ENCODE measurements around the gene ASXL1.

ASXL1 gene

DNA sequence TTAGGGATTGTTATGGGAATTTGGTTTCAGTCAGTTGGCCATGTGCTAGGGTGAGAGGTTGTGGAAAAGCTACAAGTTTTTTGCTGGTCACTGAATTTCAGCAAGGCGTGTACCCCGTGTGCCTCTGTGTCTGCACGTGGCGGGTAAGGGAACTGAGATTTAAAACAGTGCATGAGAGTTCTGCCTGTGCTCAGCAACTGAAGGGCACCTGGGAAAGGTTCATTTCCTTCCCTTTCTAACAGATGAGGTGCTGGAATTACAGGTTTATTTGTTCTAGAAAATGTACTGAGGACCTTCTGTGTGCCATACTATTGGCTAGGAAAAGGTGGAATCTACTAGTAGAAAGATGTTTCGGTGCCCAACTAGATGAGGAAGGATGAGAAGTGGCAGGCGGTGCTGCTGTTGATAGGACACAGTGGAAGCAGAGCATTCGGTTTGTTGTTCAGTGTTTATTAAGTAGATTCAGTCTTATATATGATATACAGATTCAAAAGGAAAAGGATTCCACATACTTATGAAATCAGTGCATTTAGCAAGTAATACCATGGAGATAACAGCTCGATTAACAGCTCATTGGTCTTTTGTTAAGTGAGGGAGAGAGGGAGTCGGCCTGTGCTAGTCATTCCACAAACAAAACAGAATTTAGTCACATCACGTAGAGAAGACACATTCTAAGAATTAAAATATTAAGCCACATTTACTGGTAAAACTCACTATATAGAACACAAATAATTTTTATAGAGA is 84.7 kb downstream of the ASXL1 start:
- no peak for DNase-seq

- no peak for DNase-seq
Observed at GRCh38 chr20:32443386-32443974, 85.3 kb downstream of the ASXL1 start.

DNA sequence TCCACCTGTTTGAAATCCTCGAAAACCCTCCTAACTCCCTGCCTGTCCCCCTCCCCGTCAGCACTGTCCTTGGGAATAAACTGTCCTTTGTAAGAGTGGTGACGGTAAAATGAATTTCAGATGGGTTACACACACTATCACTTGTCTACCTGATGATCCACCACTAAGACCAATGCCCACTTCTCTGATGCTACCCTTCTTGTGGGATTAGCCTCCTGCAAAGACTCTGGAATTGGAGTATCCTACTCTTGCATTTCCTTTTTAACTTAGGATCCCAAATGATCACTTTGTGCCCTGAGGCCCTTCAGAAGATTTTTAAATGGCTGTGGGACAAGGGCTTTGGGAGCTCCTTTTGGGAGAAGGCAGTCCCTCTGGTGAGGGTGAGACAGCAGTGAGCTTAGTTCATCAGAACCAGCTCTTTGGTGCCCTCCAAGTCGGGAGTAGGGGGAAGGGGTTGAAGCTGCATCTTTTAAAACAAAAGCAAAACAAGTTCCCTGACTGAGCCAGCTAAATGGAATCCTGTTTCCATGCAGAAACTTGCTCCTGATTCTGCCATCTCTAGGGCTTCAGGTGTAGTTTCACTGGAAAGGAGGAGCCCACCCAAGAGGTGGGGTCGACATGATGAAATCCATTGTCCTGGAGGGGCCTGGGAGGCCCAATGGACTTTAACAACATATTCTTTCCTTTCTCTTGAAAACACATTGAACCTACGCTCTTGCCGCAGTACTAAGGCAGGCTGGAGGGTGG is 86.5 kb downstream of the ASXL1 start:
- DNase-seq, result no peak

DNA sequence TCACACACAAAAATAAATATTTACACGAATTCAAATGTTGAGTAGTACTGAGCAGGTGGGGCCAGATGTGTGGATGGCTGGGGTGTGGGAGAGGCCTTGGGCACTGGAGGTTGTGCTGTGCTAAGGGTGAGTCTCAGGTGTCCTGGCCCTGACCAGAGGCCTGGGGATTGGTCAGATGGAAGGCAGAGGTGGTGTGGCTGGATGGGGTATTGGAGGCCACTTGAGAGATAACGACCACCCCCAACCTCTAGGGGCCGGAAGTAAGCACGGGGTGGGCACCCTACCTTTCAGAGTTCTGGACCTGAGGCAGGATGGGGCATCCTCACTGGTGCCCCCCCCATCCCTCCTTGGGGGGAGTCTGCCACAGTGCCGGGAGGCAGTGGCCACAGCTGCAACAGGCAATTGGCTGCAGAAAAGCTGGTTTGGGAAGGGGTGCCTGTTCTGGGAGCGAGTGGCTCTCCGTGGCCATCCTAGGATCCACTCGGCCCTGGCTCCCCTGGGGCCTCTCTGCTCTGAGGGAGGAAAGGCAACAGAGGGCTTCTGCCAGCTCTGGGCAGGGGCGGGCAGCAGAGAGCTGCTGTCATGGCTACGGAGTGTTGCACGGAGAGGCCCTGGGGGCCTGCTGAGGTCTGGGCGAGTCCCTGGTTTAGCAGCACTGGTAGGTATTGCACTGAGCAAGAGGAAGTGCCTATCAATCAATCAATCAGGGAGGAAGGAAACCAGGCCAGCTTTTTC is 87.6 kb downstream of the ASXL1 start:
- DNase-seq, result peak; percentile 43

GRCh38 chr20:32446301-32447100 is 88.4 kb downstream of the ASXL1 start:
- DNase-seq, result no peak

DNA sequence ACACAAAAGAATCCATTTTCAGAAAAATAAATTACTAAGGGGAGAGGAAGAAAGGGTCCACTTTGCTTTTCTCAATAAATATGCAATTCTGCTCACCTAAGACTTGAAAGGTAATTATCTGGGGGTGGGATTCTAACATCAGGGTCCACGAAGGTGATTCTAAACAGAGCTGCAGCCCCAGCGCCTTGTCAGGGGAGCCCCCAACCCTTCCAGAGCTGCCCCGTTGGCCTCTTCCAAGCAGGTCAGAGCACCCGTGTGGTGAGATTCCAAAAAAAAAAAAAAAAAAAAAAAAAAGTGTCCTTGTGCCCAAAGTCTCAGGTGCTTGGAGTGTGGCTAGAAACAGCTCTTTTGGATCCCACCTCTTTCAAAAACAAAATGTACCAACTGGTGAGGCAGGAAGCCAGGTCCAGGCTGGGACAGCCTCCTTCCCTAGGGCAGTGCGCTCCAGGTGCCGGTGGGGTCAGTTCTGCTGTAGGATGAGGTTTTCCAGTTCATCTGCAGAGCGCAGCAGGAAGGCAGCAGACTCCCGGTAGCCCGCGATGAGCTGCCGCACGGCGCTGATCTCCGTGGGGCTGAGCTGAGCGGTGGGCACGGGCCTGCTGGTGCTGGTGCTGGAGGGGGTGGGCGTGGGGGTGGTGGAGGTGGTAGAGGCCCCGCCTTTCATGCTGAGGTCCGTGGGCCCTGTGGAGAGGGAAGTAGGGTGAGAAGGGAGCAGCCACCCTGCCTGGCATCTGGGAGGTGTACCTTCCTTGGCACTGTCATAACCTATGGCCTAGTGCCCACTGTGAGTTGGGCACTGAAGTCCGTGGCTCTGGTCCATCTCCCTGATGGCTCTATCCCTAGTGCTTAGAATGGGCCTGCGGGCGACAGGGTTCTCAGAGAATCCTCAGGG is 89.3 kb downstream of the ASXL1 start:
- DNase-seq, result no peak

GRCh38 chr20:32448306-32449056 is 90.3 kb downstream of the ASXL1 start:
- no peak for DNase-seq

DNA sequence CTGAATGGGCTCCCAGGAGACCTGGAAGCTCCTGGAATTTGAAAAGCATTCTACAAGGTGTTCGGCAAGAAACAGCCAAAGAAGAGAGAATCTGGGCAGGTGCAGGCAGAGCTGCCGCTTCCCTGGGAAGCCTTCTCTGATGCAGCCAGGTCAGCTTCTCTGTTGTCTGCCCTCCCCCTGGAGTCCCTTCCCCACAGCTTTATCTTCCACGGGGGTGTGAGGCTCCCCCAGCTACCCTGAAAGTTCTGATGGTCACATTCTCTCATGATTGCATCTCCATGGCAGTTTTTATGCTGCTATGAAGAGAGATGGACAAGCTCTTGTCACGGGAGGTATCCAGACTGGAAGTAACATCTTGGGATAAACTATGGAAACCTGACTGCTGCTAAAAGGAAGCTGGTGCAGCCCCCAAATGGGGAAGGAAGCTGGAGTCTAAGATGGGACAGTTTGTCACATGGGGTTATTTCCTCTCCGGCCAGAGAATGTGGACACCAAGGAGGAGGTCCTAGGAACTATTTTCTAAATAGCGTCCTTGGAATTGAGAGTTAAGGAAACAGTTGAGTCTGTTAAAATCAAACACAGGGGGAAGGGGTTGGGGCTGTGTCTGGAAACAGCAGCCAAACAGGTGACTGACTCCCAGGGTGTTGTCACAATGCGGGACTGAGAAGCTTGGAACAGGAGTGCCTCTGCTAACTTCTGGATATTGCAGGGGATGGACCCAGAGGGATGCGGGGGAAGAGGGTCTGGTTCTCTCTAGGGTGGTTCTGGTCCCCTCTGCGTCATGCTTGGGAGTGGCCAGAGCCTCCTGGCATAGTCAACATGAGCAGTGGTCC is 91.1 kb downstream of the ASXL1 start:
- no peak for DNase-seq

GRCh38 chr20:32449890-32450401 is 91.8 kb downstream of the ASXL1 start:
- no peak for DNase-seq

DNA sequence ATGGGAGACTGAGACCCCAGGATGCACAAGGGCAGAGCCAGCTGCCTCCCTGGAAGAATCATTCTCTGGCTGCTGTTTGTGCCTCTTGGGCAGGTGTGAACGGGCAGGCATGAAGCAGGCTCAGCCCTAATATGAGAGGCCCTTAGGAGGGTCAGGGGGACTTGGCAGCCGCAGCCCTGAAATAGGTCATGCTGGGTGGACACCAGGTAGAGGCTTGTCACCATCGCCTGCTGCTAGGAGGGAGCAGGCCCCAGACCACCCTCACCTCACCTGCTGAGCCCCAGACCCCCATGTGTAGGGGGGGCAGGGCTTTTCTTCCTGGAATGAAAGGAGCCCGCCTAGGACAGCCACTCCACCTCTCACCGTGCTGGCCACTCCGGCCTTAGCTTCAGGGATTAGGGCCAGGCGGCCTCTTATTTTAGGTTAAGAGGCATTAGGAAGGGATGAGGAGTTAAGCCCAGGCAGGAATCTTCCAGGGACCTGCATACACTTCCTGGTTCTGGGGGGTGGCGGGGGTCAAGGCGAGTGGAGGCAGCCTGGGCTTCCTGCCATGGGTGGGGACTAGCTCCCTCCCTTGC is 92.4 kb downstream of the ASXL1 start:
- no peak for DNase-seq

DNA sequence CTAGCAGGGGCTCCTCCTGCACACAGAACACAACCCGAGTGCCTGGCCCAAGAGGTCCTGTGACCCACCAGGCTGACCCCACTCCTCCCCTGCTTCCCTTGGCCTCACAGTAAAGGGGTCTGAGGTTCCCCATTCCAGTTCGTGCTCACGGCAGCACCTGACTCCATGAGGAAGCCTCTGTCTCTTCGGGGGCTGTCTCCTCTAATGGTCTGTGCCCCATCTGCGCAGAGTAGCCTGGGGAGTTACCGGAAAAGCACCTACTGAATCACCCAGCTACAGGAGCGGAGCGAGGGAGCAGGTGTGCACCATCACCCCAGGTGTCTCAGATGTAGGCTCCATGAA is 93.2 kb downstream of the ASXL1 start:
- DNase-seq, result no peak

- no peak for DNase-seq
Observed at GRCh38 chr20:32451682-32452461, 93.7 kb downstream of the ASXL1 start.

DNA sequence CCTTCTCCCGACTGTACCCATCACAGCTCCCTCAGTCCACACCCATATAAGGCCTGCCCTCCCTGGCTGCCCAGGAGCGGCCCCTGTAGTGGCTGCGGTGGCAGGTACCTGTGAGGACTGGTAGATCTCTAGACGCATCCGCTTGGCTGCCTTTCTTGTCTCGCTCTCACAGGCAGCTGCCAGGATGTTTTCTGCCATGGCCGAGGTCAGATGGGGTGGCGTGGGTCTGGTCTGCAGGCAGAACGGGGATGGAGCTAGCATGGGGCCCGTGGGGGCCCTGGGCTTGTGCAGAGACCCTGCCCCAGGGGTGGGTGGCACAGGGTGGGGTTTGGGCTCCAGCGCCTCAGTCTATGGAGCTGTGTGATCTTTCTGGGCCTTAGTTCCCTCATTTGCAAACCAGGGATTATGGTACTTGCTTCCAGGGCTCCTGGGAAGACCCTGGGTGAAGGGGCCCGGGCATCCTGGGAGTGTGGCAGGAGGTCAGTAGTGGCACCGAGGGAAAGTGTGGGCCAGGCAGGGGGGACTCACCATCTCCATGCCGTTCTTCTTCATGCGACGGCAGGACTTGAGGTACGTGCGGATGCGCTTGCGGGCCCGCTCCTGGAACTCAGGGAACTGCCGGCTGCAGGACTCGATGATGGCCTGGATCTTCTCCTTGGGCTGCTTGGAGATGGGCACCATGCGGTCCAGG is 94.8 kb downstream of the ASXL1 start:
- no peak for DNase-seq

- no peak for DNase-seq
Observed at GRCh38 chr20:32453467-32454163, 95.5 kb downstream of the ASXL1 start.

GRCh38 chr20:32454164-32455145 is 96.3 kb downstream of the ASXL1 start:
- DNase-seq, result no peak
